ENCODE data around the gene PCDHB8.
A peak's percentile ranks its signal among the peaks of the same experiment; 100 is the strongest.
"Not testable (repeated sequence)": the region's sequence is repeated elsewhere in the genome, so short reads cannot be mapped to it uniquely, and the experiment has no call there.

Gene PCDHB8

GRCh38 chr5:141177577-141178191, at the start of gene PCDHB8:
Gene PCDHB8, plus strand, starts transcription at chr5:141177790. Its CDS starts 245 bp downstream, at chr5:141178035.
- H3K9ac ChIP-seq (ENCODE audit: low read length in 2 of 2); H3K4me1 ChIP-seq (ENCODE audit: control insufficient read depth, insufficient read depth, low read length); H3K27ac ChIP-seq (ENCODE audit: low read length); H3K36me3 ChIP-seq (ENCODE audit: control insufficient read depth in 2 of 2, insufficient read depth in 2 of 2, low read length in 2 of 2); H3K4me3 ChIP-seq (ENCODE audit: low read length in 2 of 2): not testable (repeated sequence)
- Histone ChIP-seq H3K9me3 (ENCODE audit: control insufficient read depth in 2 of 2, low read length in 2 of 2) (peaks cover 32 to 36% of the 10 kb centered on the region in 2 donors), H3K27me3 (ENCODE audit: control insufficient read depth in 1 of 2, insufficient read depth in 2 of 2, low read length in 2 of 2) (peaks cover 6 to 15% of the 10 kb centered on the region in 2 donors)

- no peak within 1 kb of the TSS for H3K27ac ChIP-seq (ENCODE audit: low read length)
- H3K36me3 ChIP-seq (ENCODE audit: control insufficient read depth in 2 of 2, insufficient read depth in 2 of 2, low read length in 2 of 2), result no peaks in the 10 kb centered on the region
- peaks cover 16 to 26% of the 10 kb centered on the region in 2 donors for H3K9me3 ChIP-seq (ENCODE audit: control insufficient read depth in 2 of 2, low read length in 2 of 2)
- H3K9ac ChIP-seq (ENCODE audit: low read length in 2 of 2), result peak within 1 kb of the TSS in 1 of 2 donors; percentile 60
- H3K4me1 ChIP-seq (ENCODE audit: control insufficient read depth, insufficient read depth, low read length), result no peaks in the 10 kb centered on the region
- no peaks in the 10 kb centered on the region for H3K27me3 ChIP-seq (ENCODE audit: control insufficient read depth in 1 of 2, insufficient read depth in 2 of 2, low read length in 2 of 2)
- H3K4me3 ChIP-seq (ENCODE audit: low read length in 2 of 2), result peak within 1 kb of the TSS; percentile 64
Measured at GRCh38 chr5:141135030-141135717, 42.4 kb upstream of the PCDHB8 start, which contains the start of gene PCDHB5. Gene PCDHB5, plus strand, starts transcription at chr5:141135206. Its CDS starts 229 bp downstream, at chr5:141135435.

- Histone ChIP-seq H3K9me3 (ENCODE audit: control insufficient read depth in 2 of 2, low read length in 2 of 2) (peaks cover 16 to 26% of the 10 kb centered on the region in 2 donors), H3K36me3 (ENCODE audit: control insufficient read depth in 2 of 2, insufficient read depth in 2 of 2, low read length in 2 of 2) (no peaks in the 10 kb centered on the region), H3K27ac (ENCODE audit: low read length) (no peak overlapping the region), H3K4me3 (ENCODE audit: low read length in 2 of 2) (peak overlapping the region; percentile 64), H3K4me1 (ENCODE audit: control insufficient read depth, insufficient read depth, low read length) (no peaks in the 10 kb centered on the region), H3K27me3 (ENCODE audit: control insufficient read depth in 1 of 2, insufficient read depth in 2 of 2, low read length in 2 of 2) (no peaks in the 10 kb centered on the region), H3K9ac (ENCODE audit: low read length in 2 of 2) (no peak overlapping the region)
Measured at GRCh38 chr5:141135718-141136266, 41.8 kb upstream of the PCDHB8 start.

- H3K27ac ChIP-seq (ENCODE audit: low read length); H3K9ac ChIP-seq (ENCODE audit: low read length in 2 of 2); H3K4me1 ChIP-seq (ENCODE audit: control insufficient read depth, insufficient read depth, low read length); H3K27me3 ChIP-seq (ENCODE audit: control insufficient read depth in 1 of 2, insufficient read depth in 2 of 2, low read length in 2 of 2); H3K36me3 ChIP-seq (ENCODE audit: control insufficient read depth in 2 of 2, insufficient read depth in 2 of 2, low read length in 2 of 2); H3K4me3 ChIP-seq (ENCODE audit: low read length in 2 of 2): not testable (repeated sequence)
- H3K9me3 ChIP-seq (ENCODE audit: control insufficient read depth in 2 of 2, low read length in 2 of 2), result peaks cover 17 to 27% of the 10 kb centered on the region in 2 donors
Measured at GRCh38 chr5:141137346-141137745, 40.2 kb upstream of the PCDHB8 start.

- no peaks in the 10 kb centered on the region for H3K36me3 ChIP-seq (ENCODE audit: control insufficient read depth in 2 of 2, insufficient read depth in 2 of 2, low read length in 2 of 2)
- H3K9ac ChIP-seq (ENCODE audit: low read length in 2 of 2), result no peak within 1 kb of the TSS
- no peak within 1 kb of the TSS for H3K27ac ChIP-seq (ENCODE audit: low read length)
- peaks cover 12 to 25% of the 10 kb centered on the region in 2 donors for H3K9me3 ChIP-seq (ENCODE audit: control insufficient read depth in 2 of 2, low read length in 2 of 2)
- peaks cover 4 to 6% of the 10 kb centered on the region in 2 donors for H3K27me3 ChIP-seq (ENCODE audit: control insufficient read depth in 1 of 2, insufficient read depth in 2 of 2, low read length in 2 of 2)
- H3K4me3 ChIP-seq (ENCODE audit: low read length in 2 of 2), result peak within 1 kb of the TSS; percentile 44 to 46
- no peaks in the 10 kb centered on the region for H3K4me1 ChIP-seq (ENCODE audit: control insufficient read depth, insufficient read depth, low read length)
Measured at GRCh38 chr5:141149812-141150211, 27.8 kb upstream of the PCDHB8 start, which contains the start of gene PCDHB6. Gene PCDHB6, plus strand, starts transcription at chr5:141150057. Its CDS starts 201 bp downstream, at chr5:141150258.

GRCh38 chr5:141150224-141150992, 27.2 kb upstream of the PCDHB8 start:
- no peak overlapping the region for H3K27ac ChIP-seq (ENCODE audit: low read length)
- no peaks in the 10 kb centered on the region for H3K36me3 ChIP-seq (ENCODE audit: control insufficient read depth in 2 of 2, insufficient read depth in 2 of 2, low read length in 2 of 2)
- H3K9me3 ChIP-seq (ENCODE audit: control insufficient read depth in 2 of 2, low read length in 2 of 2), result peaks cover 15 to 26% of the 10 kb centered on the region in 2 donors
- no peak overlapping the region for H3K9ac ChIP-seq (ENCODE audit: low read length in 2 of 2)
- peaks cover 4 to 6% of the 10 kb centered on the region in 2 donors for H3K27me3 ChIP-seq (ENCODE audit: control insufficient read depth in 1 of 2, insufficient read depth in 2 of 2, low read length in 2 of 2)
- no peaks in the 10 kb centered on the region for H3K4me1 ChIP-seq (ENCODE audit: control insufficient read depth, insufficient read depth, low read length)
- H3K4me3 ChIP-seq (ENCODE audit: low read length in 2 of 2), result peak overlapping the region; percentile 44 to 46

GRCh38 chr5:141150993-141151325, 26.6 kb upstream of the PCDHB8 start:
- peaks cover 18 to 29% of the 10 kb centered on the region in 2 donors for H3K9me3 ChIP-seq (ENCODE audit: control insufficient read depth in 2 of 2, low read length in 2 of 2)
- H3K4me3 ChIP-seq (ENCODE audit: low read length in 2 of 2), result no peak overlapping the region
- H3K36me3 ChIP-seq (ENCODE audit: control insufficient read depth in 2 of 2, insufficient read depth in 2 of 2, low read length in 2 of 2), result no peaks in the 10 kb centered on the region
- no peaks in the 10 kb centered on the region for H3K4me1 ChIP-seq (ENCODE audit: control insufficient read depth, insufficient read depth, low read length)
- no peak overlapping the region for H3K9ac ChIP-seq (ENCODE audit: low read length in 2 of 2)
- H3K27me3 ChIP-seq (ENCODE audit: control insufficient read depth in 1 of 2, insufficient read depth in 2 of 2, low read length in 2 of 2), result peaks cover 4 to 6% of the 10 kb centered on the region in 2 donors
- no peak overlapping the region for H3K27ac ChIP-seq (ENCODE audit: low read length)

- H3K27ac ChIP-seq (ENCODE audit: low read length); H3K36me3 ChIP-seq (ENCODE audit: control insufficient read depth in 2 of 2, insufficient read depth in 2 of 2, low read length in 2 of 2); H3K4me1 ChIP-seq (ENCODE audit: control insufficient read depth, insufficient read depth, low read length); H3K9ac ChIP-seq (ENCODE audit: low read length in 2 of 2); H3K4me3 ChIP-seq (ENCODE audit: low read length in 2 of 2); H3K27me3 ChIP-seq (ENCODE audit: control insufficient read depth in 1 of 2, insufficient read depth in 2 of 2, low read length in 2 of 2): not testable (repeated sequence)
- H3K9me3 ChIP-seq (ENCODE audit: control insufficient read depth in 2 of 2, low read length in 2 of 2), result peaks cover 20 to 34% of the 10 kb centered on the region in 2 donors
Measured at GRCh38 chr5:141151632-141152031, 26.0 kb upstream of the PCDHB8 start.

GRCh38 chr5:141152096-141152495, 25.5 kb upstream of the PCDHB8 start:
- not testable (repeated sequence) for H3K4me1 ChIP-seq (ENCODE audit: control insufficient read depth, insufficient read depth, low read length); H3K9ac ChIP-seq (ENCODE audit: low read length in 2 of 2); H3K27ac ChIP-seq (ENCODE audit: low read length); H3K27me3 ChIP-seq (ENCODE audit: control insufficient read depth in 1 of 2, insufficient read depth in 2 of 2, low read length in 2 of 2); H3K4me3 ChIP-seq (ENCODE audit: low read length in 2 of 2); H3K36me3 ChIP-seq (ENCODE audit: control insufficient read depth in 2 of 2, insufficient read depth in 2 of 2, low read length in 2 of 2)
- H3K9me3 ChIP-seq (ENCODE audit: control insufficient read depth in 2 of 2, low read length in 2 of 2), result peaks cover 23 to 39% of the 10 kb centered on the region in 2 donors

GRCh38 chr5:141155540-141156374, 21.8 kb upstream of the PCDHB8 start:
- Histone ChIP-seq H3K27me3 (ENCODE audit: control insufficient read depth in 1 of 2, insufficient read depth in 2 of 2, low read length in 2 of 2) (peaks cover 2 to 3% of the 10 kb centered on the region in 2 donors), H3K4me1 (ENCODE audit: control insufficient read depth, insufficient read depth, low read length) (no peaks in the 10 kb centered on the region), H3K27ac (ENCODE audit: low read length) (no peak overlapping the region), H3K36me3 (ENCODE audit: control insufficient read depth in 2 of 2, insufficient read depth in 2 of 2, low read length in 2 of 2) (no peaks in the 10 kb centered on the region), H3K9ac (ENCODE audit: low read length in 2 of 2) (no peak overlapping the region), H3K9me3 (ENCODE audit: control insufficient read depth in 2 of 2, low read length in 2 of 2) (peaks cover 25 to 35% of the 10 kb centered on the region in 2 donors), H3K4me3 (ENCODE audit: low read length in 2 of 2) (no peak overlapping the region)

Data from stomach smooth muscle (tissue), 2 donors.